ENCODE results near the gene DPEP1.
"Not testable (repeated sequence)": the region's sequence is repeated elsewhere in the genome, so short reads cannot be mapped to it uniquely, and the experiment has no call there.

DPEP1 gene

GRCh38 chr16:89621698-89622409, 8.4 kb downstream of the DPEP1 start:
- DNase-seq, result no peak

- no peak for DNase-seq
Measured at GRCh38 chr16:89623511-89624261, 10.2 kb downstream of the DPEP1 start.

- no peak for DNase-seq
Measured at GRCh38 chr16:89624777-89625761, 11.6 kb downstream of the DPEP1 start.

- DNase-seq, result no peak
Measured at GRCh38 chr16:89629827-89630610, 16.6 kb downstream of the DPEP1 start.

- DNase-seq, result no peak
Measured at GRCh38 chr16:89633064-89633631, 19.7 kb downstream of the DPEP1 start.

GRCh38 chr16:89634463-89635385, 21.3 kb downstream of the DPEP1 start:
- not testable (repeated sequence) for DNase-seq

- no peak for DNase-seq
Measured at GRCh38 chr16:89636663-89637062, 23.2 kb downstream of the DPEP1 start.

- DNase-seq, result no peak
Measured at GRCh38 chr16:89637379-89637778, 23.9 kb downstream of the DPEP1 start.

- no peak for DNase-seq
Measured at GRCh38 chr16:89638455-89638854, 25.0 kb downstream of the DPEP1 start.

GRCh38 chr16:89639385-89639784, 25.9 kb downstream of the DPEP1 start:
- DNase-seq, result no peak

- DNase-seq, result no peak
Measured at GRCh38 chr16:89641458-89642119, 28.1 kb downstream of the DPEP1 start.

- no peak for DNase-seq
Measured at GRCh38 chr16:89642574-89642973, 29.1 kb downstream of the DPEP1 start.

GRCh38 chr16:89643769-89644300, 30.4 kb downstream of the DPEP1 start:
- DNase-seq, result no peak

GRCh38 chr16:89645122-89645521, 31.7 kb downstream of the DPEP1 start:
- DNase-seq, result no peak

- DNase-seq, result no peak
Measured at GRCh38 chr16:89646270-89646669, 32.8 kb downstream of the DPEP1 start.

GRCh38 chr16:89646906-89647305, 33.5 kb downstream of the DPEP1 start:
- no peak for DNase-seq

- DNase-seq, result no peak
Measured at GRCh38 chr16:89651584-89651983, 38.1 kb downstream of the DPEP1 start.

- no peak for DNase-seq
Measured at GRCh38 chr16:89653656-89654295, 40.3 kb downstream of the DPEP1 start.

- peak in 1 of 2 experiments; percentile 16 for DNase-seq
Measured at GRCh38 chr16:89655062-89655643, 41.7 kb downstream of the DPEP1 start.
